ENCODE measurements around the gene TBX21.
A peak's percentile ranks its signal among the peaks of the same experiment; 100 is the strongest.

The TBX21 gene

GRCh38 chr17:47713980-47714700 is 18.9 kb upstream of the TBX21 start:
- no peak for DNase-seq (ENCODE audit: low read depth)

GRCh38 chr17:47714773-47715396 is 18.2 kb upstream of the TBX21 start:
- no peak for DNase-seq (ENCODE audit: low read depth)

DNA sequence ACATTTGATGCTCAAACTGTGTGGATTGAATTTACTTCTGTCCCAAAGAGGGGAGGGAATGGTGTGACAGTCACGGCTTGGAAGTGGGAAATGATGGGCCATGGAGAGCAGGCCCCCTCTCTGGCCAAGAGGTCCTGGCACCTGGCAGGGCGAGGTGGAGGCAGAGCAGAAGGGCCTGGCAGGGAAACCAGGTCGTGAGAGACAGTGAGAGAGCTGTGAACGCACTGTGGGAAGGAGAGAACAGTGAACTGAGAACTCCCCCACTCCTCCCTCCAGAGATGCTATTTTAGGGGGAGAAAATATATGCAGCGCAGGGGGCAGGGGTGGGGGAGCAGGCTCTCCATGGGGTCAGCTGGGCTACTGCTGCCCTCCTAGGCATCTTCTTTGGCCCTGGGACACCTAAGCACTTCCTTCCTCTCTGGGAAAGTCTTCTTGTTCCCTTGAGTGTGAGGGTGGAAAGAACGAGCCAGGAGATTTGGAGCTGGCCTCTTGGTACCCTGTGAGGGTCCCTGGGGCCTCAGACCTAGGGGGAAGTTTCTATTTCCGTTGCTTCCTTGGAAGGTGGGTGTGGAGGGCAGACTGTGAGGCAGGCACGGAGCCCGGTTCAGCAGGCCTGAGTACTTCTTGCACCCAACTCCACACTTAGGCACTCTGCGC is 17.2 kb upstream of the TBX21 start:
- DNase-seq (ENCODE audit: low read depth), result no peak

- no peak for DNase-seq (ENCODE audit: low read depth)
These were observed 16.7 kb upstream of the TBX21 start for GRCh38 chr17:47716375-47716774.

GRCh38 chr17:47717261-47717697 is 15.8 kb upstream of the TBX21 start:
- DNase-seq (ENCODE audit: low read depth), result no peak

DNA sequence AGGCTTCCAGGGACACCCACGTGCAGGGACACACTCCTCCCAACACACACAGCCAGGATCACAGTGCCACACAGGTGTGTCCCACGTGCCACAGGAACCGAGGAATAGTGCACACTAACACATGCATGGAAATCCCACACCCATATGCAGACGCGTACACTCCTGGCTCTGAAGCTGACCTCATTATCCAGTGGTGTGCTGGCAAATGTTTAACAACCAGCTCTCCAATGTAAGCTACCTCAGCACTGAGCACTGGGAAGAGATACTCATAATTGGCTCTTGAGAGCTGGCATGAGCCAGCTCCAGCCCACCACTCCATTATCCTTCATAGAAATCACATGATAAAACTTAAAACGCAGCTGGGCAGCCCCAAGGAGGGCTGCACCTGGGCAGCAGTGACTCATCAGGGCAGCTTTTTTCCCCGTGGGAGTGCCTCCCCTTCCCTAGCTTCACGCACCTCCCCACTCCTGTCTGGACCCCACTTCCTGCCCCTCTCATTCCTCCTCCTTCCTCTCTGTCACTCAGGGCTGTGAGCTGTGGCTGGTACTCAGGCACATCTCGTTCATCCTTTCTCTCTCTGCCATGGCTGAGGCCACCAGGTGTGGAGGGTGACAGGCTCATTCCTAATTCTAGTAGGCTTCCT is 14.9 kb upstream of the TBX21 start:
- DNase-seq (ENCODE audit: low read depth), result no peak

GRCh38 chr17:47718634-47719405 is 14.2 kb upstream of the TBX21 start:
- no peak for DNase-seq (ENCODE audit: low read depth)

- DNase-seq (ENCODE audit: low read depth), result peak; percentile 84
These were observed 13.5 kb upstream of the TBX21 start for GRCh38 chr17:47719411-47720152.

GRCh38 chr17:47720196-47720595 is 12.8 kb upstream of the TBX21 start:
- DNase-seq (ENCODE audit: low read depth), result no peak

GRCh38 chr17:47720754-47721533 is 12.1 kb upstream of the TBX21 start:
- peak; percentile 64 for DNase-seq (ENCODE audit: low read depth)

DNA sequence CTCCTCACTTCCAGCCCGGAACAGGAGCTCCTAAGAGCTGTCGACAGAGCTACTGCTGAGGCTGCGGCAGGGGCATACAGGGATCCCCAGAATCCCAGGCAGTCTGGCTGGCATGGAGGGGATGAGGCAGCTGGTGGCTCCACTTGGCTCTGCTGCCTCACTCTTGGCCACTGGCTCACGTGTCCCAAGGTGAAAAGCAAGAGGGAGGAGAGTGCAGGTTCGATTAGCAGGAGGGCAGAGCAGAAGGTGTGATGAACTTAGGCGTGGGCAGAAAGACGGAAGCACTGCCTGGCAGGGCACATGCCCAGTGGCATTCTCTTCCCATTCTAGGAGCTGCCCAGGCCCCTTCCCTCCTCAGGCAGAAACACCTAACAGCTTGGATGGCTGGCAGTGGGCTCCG is 11.3 kb upstream of the TBX21 start:
- DNase-seq (ENCODE audit: low read depth), result no peak

DNA sequence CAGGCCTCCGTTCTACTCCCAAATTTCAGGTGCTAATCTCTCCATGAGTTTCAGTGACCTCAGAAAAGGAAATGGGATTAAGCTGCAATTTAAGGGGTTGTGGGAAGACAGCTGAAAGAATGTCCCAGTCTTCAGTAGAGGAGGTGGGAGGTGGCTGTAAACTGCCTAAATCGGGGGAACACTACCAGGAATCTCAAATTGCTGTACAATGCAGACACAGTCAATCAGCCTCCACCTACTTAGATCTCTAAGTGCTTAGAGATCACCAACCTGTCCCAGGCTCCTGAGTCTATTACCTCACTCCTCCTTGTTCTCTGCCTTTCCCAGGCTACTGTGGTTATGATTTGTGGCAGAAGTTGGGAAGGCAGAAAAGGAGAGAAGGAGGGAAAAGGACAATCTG is 8.3 kb upstream of the TBX21 start:
- DNase-seq (ENCODE audit: low read depth), result no peak

DNA sequence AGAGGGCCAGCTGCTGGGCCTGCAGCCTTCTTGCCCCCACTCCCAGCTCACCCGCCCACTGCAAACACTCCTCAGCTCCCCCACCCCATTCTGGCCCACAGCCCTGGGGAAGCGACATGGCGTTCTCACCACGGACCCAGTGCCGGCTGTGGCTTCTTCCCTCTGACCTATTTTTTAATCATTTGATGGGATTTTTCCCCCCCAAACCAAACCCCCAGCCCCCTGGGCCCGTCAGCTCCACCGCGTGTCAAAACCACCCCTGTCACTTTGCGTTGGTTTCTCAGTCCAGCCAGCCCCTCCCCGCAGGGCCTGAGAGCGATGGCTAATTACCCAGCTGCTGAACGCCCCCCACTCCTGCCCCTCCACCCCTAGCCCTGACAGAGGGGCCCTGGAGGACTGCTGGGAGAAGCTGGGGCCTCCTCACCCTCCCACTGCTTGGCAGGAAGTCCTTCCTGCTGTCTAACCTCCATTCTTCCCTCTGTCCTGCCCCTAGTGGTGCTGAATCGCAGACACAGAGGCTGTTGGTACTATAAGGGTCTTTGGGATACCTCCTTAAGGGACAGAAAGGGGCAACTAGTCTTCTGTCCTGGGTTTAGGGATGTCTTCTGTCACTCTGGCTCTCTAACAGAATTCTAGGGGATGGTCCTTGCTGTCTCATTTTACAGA is 7.5 kb upstream of the TBX21 start:
- no peak for DNase-seq (ENCODE audit: low read depth)

- no peak for DNase-seq (ENCODE audit: low read depth)
These were observed 6.0 kb upstream of the TBX21 start for GRCh38 chr17:47726796-47727703.

- DNase-seq (ENCODE audit: low read depth), result no peak
These were observed 5.4 kb upstream of the TBX21 start for GRCh38 chr17:47727704-47728036.

DNA sequence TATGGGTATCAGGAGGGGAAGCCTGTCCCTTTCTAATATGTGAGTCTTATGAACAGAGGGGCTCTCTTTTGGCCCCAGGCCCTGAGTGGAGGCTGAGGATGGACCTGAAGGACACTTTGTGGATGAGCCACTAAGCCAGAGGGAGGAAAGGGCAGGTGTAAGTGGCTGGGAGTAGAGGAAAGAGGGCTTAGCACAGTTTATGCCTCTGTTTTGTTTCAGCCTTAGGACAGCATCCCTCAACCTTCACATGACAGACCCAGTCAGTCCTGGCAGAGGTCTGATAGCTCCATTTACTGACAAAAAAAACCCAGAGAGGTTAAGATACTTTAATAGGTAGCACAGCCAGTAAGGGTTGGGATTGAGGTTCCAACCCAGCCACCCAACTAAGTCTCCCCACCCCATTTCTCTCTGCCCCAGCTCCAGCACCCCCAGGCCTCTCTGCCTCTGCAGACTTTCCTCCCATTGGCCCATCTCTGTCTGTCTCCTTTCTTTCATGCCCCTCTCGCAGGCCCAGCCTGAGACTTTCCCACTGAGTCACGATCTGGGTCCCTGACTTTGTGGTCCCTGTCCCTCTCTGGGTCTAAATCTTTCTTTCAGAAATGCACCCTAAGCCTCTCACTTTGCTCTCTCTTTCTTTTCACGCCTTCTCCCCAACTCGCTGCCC is 4.7 kb upstream of the TBX21 start:
- DNase-seq (ENCODE audit: low read depth), result no peak

DNA sequence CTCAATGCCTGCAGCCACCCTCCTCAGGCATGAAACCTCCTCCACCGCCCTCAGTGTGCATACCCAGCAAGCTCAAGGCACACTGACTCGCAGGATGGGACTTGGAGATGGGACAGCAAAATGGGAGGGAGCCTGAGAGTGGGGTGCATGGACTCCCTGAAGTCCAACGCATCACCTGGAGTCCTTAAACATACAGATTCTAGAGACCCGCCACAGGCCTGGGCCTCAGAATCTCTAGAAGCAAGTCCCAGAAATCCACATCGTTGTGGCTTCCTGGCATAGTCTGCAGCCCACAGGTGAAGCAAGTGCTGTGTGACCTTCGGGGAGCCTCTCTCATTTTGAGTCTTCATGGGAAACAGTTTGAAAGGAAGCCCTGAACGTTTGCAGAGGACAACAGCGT is 3.6 kb upstream of the TBX21 start:
- DNase-seq (ENCODE audit: low read depth), result no peak

DNA sequence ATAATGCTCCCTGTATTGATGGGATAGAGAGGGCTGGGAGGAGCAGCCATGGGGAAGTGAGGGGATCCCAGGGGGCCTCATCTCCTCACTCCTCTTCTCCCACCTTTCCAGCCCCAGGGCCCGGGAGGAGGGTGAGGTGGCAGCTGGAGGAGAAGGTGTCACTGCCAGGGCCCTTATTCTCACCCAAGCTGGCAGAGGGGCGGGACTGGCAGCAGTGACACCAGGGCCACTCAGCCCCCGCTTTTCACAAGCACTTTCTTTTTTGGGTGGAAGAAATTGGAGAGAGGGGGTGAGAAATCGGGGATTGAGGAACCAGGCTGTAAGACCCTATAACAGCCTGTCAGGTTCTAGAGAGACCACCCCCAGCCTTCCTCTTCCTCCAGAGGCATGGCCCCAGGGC is 2.4 kb upstream of the TBX21 start:
- DNase-seq (ENCODE audit: low read depth), result no peak

GRCh38 chr17:47731396-47731795 is 1.6 kb upstream of the TBX21 start:
- no peak for DNase-seq (ENCODE audit: low read depth)

All from EH (cell line).